VCaP (cell line): ENCODE data around the gene PRMT7.

Experiments
- H3K27ac ChIP-seq: fragments of 450-650 bp; 2 replicates; pipeline ENCODE4 v1.5.1; 2017
- TF ChIP-seq, protein P1 (sequence below): fragments of 450-650 bp; conservative IDR thresholded peaks from 2 replicates; pipeline ENCODE4 v1.5.1; 2017; ENCODE audit warnings: mild to moderate bottlenecking, moderate library complexity

Gene PRMT7

DNA sequence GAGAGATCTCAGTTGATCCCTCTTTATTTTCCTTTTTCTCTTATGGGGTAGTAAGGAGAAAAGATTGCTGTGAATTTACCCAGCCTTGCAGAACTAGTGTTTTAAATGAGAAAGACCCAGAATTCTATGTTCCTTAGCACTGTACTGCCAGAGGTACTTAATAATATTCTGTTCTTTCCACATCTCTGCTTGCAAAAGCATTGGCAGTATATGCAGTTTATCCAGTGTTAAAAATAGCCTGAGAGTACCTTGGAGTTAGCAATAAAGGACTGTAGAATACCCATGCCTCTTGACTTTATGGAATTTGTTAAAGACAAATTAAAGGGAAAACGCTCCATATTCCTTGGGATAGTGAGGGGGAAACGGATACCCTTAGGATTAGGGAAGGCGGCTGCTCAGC, 34.6 kb upstream of the PRMT7 start:
- TF ChIP-seq, protein P1, sequence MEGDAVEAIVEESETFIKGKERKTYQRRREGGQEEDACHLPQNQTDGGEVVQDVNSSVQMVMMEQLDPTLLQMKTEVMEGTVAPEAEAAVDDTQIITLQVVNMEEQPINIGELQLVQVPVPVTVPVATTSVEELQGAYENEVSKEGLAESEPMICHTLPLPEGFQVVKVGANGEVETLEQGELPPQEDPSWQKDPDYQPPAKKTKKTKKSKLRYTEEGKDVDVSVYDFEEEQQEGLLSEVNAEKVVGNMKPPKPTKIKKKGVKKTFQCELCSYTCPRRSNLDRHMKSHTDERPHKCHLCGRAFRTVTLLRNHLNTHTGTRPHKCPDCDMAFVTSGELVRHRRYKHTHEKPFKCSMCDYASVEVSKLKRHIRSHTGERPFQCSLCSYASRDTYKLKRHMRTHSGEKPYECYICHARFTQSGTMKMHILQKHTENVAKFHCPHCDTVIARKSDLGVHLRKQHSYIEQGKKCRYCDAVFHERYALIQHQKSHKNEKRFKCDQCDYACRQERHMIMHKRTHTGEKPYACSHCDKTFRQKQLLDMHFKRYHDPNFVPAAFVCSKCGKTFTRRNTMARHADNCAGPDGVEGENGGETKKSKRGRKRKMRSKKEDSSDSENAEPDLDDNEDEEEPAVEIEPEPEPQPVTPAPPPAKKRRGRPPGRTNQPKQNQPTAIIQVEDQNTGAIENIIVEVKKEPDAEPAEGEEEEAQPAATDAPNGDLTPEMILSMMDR, result no peak
- H3K27ac ChIP-seq, result peak overlapping the region; percentile 71

- no peak overlapping the region for H3K27ac ChIP-seq
- TF ChIP-seq, protein P1, result no peak
Measured at GRCh38 chr16:68279726-68280558, 30.9 kb upstream of the PRMT7 start.

DNA sequence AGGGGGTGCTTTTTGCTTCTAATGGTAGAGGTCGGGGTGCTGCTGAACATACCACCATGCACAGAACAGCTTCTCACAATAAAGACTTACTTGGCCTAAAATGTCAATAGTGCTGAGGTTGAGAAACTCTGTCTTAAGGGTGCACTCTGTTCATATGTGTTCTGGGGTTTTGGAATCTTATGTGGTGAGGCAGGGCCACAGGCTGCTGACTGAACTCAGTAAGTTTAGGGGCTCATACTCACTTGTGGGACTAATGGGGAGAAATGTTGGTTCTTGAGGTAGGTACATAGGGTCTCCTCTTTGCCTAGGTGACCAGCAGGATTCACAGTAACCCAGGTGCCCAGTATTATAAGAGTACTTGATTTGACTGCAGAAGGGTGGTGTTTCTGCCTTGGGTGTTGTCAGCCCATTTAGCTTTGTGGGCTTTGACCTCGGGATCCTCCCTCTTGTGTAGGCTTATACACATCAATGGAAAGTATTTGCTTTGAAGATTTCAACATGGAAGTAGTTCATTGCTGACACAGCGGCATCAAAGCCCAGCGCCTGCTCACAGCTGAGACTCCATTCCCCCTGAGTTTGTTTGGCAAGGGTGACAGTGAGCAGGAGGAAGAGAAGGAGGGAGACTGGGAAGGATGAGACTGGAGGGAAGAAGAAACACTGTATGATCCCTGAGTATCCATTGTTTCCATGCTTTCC, 29.3 kb upstream of the PRMT7 start:
- TF ChIP-seq, protein P1, result no peak
- H3K27ac ChIP-seq, result no peak overlapping the region

DNA sequence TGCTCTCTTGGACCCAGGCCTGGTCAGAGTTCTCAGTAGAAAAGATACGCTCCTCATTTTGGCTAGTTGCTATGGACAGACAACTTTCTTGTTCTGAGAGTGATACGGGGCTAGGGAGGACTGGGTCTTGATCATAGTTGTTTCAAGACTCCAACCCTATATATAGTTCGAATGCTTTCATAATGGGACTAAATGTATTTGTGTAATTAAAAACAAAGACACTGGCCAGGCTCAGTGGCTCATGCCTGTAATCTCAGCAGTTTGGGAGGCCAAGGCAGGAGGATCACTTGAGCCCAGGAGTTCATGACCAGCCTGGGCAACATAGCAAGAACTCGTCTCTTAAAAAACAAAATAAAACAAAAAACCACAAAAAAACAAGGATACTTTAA, 28.8 kb upstream of the PRMT7 start:
- no peak overlapping the region for H3K27ac ChIP-seq
- TF ChIP-seq, protein P1, result no peak

DNA sequence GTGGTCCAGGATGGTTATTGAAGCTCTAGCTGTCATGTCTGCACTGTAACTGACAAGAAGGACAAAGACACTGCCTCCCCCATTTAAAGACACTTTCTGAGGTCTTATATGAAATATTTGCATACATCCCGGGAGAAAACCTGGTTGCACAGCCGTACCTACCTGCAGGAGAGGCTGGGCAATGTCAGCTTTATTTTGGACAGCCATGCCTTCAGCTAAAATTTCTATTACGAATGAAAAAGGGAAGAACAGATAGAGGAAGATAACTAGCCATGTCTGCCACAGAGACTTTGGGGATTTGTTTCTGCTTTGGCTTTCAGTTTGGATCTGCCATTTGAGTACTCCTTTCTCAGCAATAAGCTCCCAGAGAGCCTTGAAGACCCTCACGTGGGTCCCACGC, 27.5 kb upstream of the PRMT7 start:
- H3K27ac ChIP-seq, result no peak overlapping the region
- TF ChIP-seq, protein P1, result no peak

GRCh38 chr16:68283801-68284598, 26.8 kb upstream of the PRMT7 start:
- no peak overlapping the region for H3K27ac ChIP-seq
- TF ChIP-seq, protein P1, result no peak

GRCh38 chr16:68284847-68285246, 26.0 kb upstream of the PRMT7 start:
- no peak overlapping the region for H3K27ac ChIP-seq

More at GRCh38 chr16:68284847-68285246, 26.0 kb upstream of the PRMT7 start:
- TF ChIP-seq, protein P1, result no peak
